WTC11 (cell line): Measurements from ENCODE around the gene TMEM79. TPM values are rescaled to one million over a fixed set of nuclear protein-coding genes. Genes with fewer than 3 reads are reported as not detected.
A peak's percentile ranks its signal among the peaks of the same experiment; 100 is the strongest.

Source experiments
- ATAC-seq: fragments of 200-7000 bp; cut with Tn5 transposase; 2 replicates; pipeline ENCODE4 v1.10.0; 2021; ENCODE audit warnings: mild to moderate bottlenecking, moderate library complexity
- CTCF ChIA-PET: fragments of 300-600 bp; sonication (Branson Sonifier 250); formaldehyde crosslinking; loops from one replicate; lab custom pipeline; 2021; ENCODE audit warnings: antibody characterized with exemption; lab: Charles Lee
- POLR2A ChIA-PET: fragments of 350-600 bp; sonication (Branson Sonifier 250); formaldehyde crosslinking; loops from one replicate; lab custom pipeline; 2021; ENCODE audit warnings: antibody characterized with exemption; lab: Charles Lee
- DNase-seq: peaks from one replicate; pipeline ENCODE4 v3.0.0; 2021; ENCODE audit warnings: low spot score
- H3K27ac Mint-ChIP-seq: 2 replicates; pipeline ENCODE4 v1.8.0; 2021; ENCODE audit warnings: mixed read lengths
- H3K27me3 Mint-ChIP-seq: 2 replicates; pipeline ENCODE4 v1.8.0; 2021; ENCODE audit warnings: low read depth, mild to moderate bottlenecking, moderate library complexity, mixed read lengths
- H3K36me3 Mint-ChIP-seq: 2 replicates; pipeline ENCODE4 v1.8.0; 2021; ENCODE audit warnings: mixed read lengths
- H3K4me1 Mint-ChIP-seq: 2 replicates; pipeline ENCODE4 v1.8.0; 2022; ENCODE audit warnings: mixed read lengths
- H3K4me3 Mint-ChIP-seq: 2 replicates; pipeline ENCODE4 v1.8.0; 2021; ENCODE audit warnings: mild to moderate bottlenecking, moderate library complexity, mixed read lengths
- H3K9me3 Mint-ChIP-seq: 2 replicates; pipeline ENCODE4 v1.8.0; 2021; ENCODE audit warnings: mixed read lengths
- AR ChIP-seq: fragments of 250-450 bp; sonication (Bioruptor Pico); IDR thresholded peaks from 2 replicates; pipeline ENCODE4 v1.9.0; 2021; ENCODE audit warnings: mild to moderate bottlenecking
- ARID4B ChIP-seq: sonication (generic); formaldehyde crosslinking; IDR thresholded peaks from 2 replicates; pipeline ENCODE4 v1.8.0; 2023; ENCODE audit warnings: missing genetic modification reagents, mild to moderate bottlenecking, borderline replicate concordance
- ETV6 ChIP-seq: sonication (generic); formaldehyde crosslinking; IDR thresholded peaks from 2 replicates; pipeline ENCODE4 v1.8.1; 2022; ENCODE audit warnings: mild to moderate bottlenecking, missing genetic modification reagents
- FOXJ3 ChIP-seq: sonication (generic); formaldehyde crosslinking; IDR thresholded peaks from 2 replicates; pipeline ENCODE4 v1.9.0; 2021; ENCODE audit warnings: missing genetic modification reagents, mild to moderate bottlenecking, borderline replicate concordance
- HMGXB4 ChIP-seq: sonication (generic); formaldehyde crosslinking; IDR thresholded peaks from 2 replicates; pipeline ENCODE4 v1.8.1; 2023; ENCODE audit warnings: mild to moderate bottlenecking, moderate library complexity, missing genetic modification reagents
- MAX ChIP-seq: sonication (generic); formaldehyde crosslinking; IDR thresholded peaks from 2 replicates; pipeline ENCODE4 v1.8.0; 2022; ENCODE audit warnings: mild to moderate bottlenecking, missing genetic modification reagents
- MXD4 ChIP-seq: fragments of 250-450 bp; sonication (Bioruptor Pico); IDR thresholded peaks from 2 replicates; pipeline ENCODE4 v1.8.0; 2021; ENCODE audit warnings: mild to moderate bottlenecking, moderate library complexity, borderline replicate concordance
- NFE2L1 ChIP-seq: sonication (generic); formaldehyde crosslinking; IDR thresholded peaks from 2 replicates; pipeline ENCODE4 v1.8.1; 2023; ENCODE audit warnings: missing genetic modification reagents
- NR2C2 ChIP-seq: sonication (generic); formaldehyde crosslinking; IDR thresholded peaks from 2 replicates; pipeline ENCODE4 v1.8.0; 2022; ENCODE audit warnings: mild to moderate bottlenecking, missing genetic modification reagents
- NR3C1 ChIP-seq: sonication (generic); formaldehyde crosslinking; conservative IDR thresholded peaks from 2 replicates; pipeline ENCODE4 v1.8.1; 2023; ENCODE audit warnings: low read depth, mild to moderate bottlenecking, missing genetic modification reagents
- USF1 ChIP-seq: sonication (generic); formaldehyde crosslinking; IDR thresholded peaks from 2 replicates; pipeline ENCODE4 v1.8.0; 2022; ENCODE audit warnings: mild to moderate bottlenecking, missing genetic modification reagents
- ZNF263 ChIP-seq: sonication (generic); formaldehyde crosslinking; IDR thresholded peaks from 2 replicates; pipeline ENCODE4 v1.8.1; 2022; ENCODE audit warnings: low read depth, mild to moderate bottlenecking, moderate library complexity, missing genetic modification reagents
- ZNF396 ChIP-seq: fragments of 250-450 bp; sonication (Bioruptor Pico); IDR thresholded peaks from 2 replicates; pipeline ENCODE4 v1.8.0; 2021; ENCODE audit warnings: mild to moderate bottlenecking, moderate library complexity, borderline replicate concordance
- ZNF416 ChIP-seq: fragments of 250-450 bp; sonication (Bioruptor Pico); IDR thresholded peaks from 2 replicates; pipeline ENCODE4 v1.9.0; 2021; ENCODE audit warnings: mild to moderate bottlenecking, inconsistent platforms
- ZNF512 ChIP-seq: sonication (generic); formaldehyde crosslinking; IDR thresholded peaks from 2 replicates; pipeline ENCODE4 v1.8.1; 2022; ENCODE audit warnings: missing genetic modification reagents, borderline replicate concordance
- total RNA-seq: library from RNA; stranded (reverse); gene quantifications from 3 replicates; pipeline ENCODE4 v1.2.3, GENCODE V29; 2021

TMEM79 gene
- total RNA-seq, 1 experiment from 2014 or later = 2.2 TPM

- TF ChIP-seq HMGXB4 (CRISPR knock-in tag) (no peak), FOXJ3 (no peak), NR2C2 (CRISPR knock-in tag) (no peak), NR3C1 (CRISPR knock-in tag) (no peak), ARID4B (CRISPR knock-in tag) (no peak), ZNF263 (CRISPR knock-in tag) (no peak), AR (no peak), USF1 (peak; percentile 94)
- TF ChIP-seq, all 79 proteins: peak for 3
Observed at GRCh38 chr1:156295391-156295947, 11.3 kb downstream of the TMEM79 start, which contains the start of gene GLMP (continued).

GRCh38 chr1:156298852-156299357 lies 14.8 kb downstream of the TMEM79 start, which contains the start of gene VHLL:
Gene VHLL, minus strand, starts transcription at chr1:156299307. Its CDS starts 118 bp downstream, at chr1:156299189.
- ChIA-PET POLR2A (no interaction called here), CTCF (no interaction called here)
- Mint-ChIP-seq H3K9me3 (no peaks in the 10 kb centered on the region), H3K36me3 (no peaks in the 10 kb centered on the region), H3K4me1 (peaks cover 5% of the 10 kb centered on the region), H3K27me3 (no peaks in the 10 kb centered on the region; the same call in 1 of the 2 replicates), H3K4me3 (no peak within 1 kb of the TSS), H3K27ac (no peak within 1 kb of the TSS)
- no peak for DNase-seq
- ATAC-seq = no peak
- TF ChIP-seq ZNF416 (CRISPR knock-in tag) (no peak), NFE2L1 (CRISPR knock-in tag) (no peak), ZNF512 (CRISPR knock-in tag) (no peak), MAX (no peak), ZNF396 (CRISPR knock-in tag) (no peak), ETV6 (no peak), MXD4 (CRISPR knock-in tag) (no peak)
